Erythroblast (primary cell): ENCODE data around the gene MATCAP1.

ENCODE experiments used
- DNase-seq, 2 experiments: peaks; one replicate each; lab custom pipeline; 2025; lab: John Stamatoyannopoulos, UW
- GATA1 ChIP-seq: IDR thresholded peaks from 2 replicates; pipeline ENCODE4 v1.6.1; 2011; ENCODE audit warnings: low read depth, mild to moderate bottlenecking, control low read depth, low read length, moderate library complexity
- POLR2A ChIP-seq: IDR thresholded peaks from 2 replicates; pipeline ENCODE4 v1.6.1; 2011; ENCODE audit warnings: mild to moderate bottlenecking, low read length

Gene MATCAP1

GRCh38 chr16:67166110-67166547 is 17.6 kb downstream of the MATCAP1 start:
- DNase-seq = no peak
- TF ChIP-seq GATA1 (no peak), POLR2A (no peak)

GRCh38 chr16:67165121-67166078 is 18.4 kb downstream of the MATCAP1 start:
- TF ChIP-seq POLR2A = no peak
- TF ChIP-seq GATA1 = no peak
- peak in 1 of 2 experiments; percentile 21 for DNase-seq

- no peak for TF ChIP-seq GATA1
- no peak for TF ChIP-seq POLR2A
- peak; percentile 48 to 57 for DNase-seq
Observed at GRCh38 chr16:67164599-67165061, 19.1 kb downstream of the MATCAP1 start, which contains the start of gene HSF4. Gene HSF4, plus strand, starts transcription at chr16:67164745. Its CDS starts 67 bp downstream, at chr16:67164812.

GRCh38 chr16:67163999-67164558 is 19.7 kb downstream of the MATCAP1 start:
- DNase-seq = no peak
- no peak for TF ChIP-seq POLR2A
- TF ChIP-seq GATA1 = no peak

- peak; percentile 41 to 61 for DNase-seq
- TF ChIP-seq GATA1 (no peak), POLR2A (no peak)
Observed at GRCh38 chr16:67163164-67163998, 20.4 kb downstream of the MATCAP1 start.

- DNase-seq = no peak
Observed at GRCh38 chr16:67162506-67163163, 21.1 kb downstream of the MATCAP1 start.

GRCh38 chr16:67161595-67162058 is 22.1 kb downstream of the MATCAP1 start:
- TF ChIP-seq POLR2A = no peak
- TF ChIP-seq GATA1 = no peak
- DNase-seq = no peak

More at GRCh38 chr16:67162506-67163163, 21.1 kb downstream of the MATCAP1 start:
- no peak for TF ChIP-seq GATA1
- TF ChIP-seq POLR2A = no peak

- no peak for TF ChIP-seq GATA1
- no peak for TF ChIP-seq POLR2A
- DNase-seq = peak; percentile 42 to 55
Observed at GRCh38 chr16:67158637-67159600, 24.8 kb downstream of the MATCAP1 start.

GRCh38 chr16:67157892-67158635 is 25.7 kb downstream of the MATCAP1 start:
- TF ChIP-seq GATA1 (no peak), POLR2A (no peak)
- DNase-seq = no peak

GRCh38 chr16:67157106-67157748 is 26.5 kb downstream of the MATCAP1 start:
- DNase-seq = no peak
- TF ChIP-seq POLR2A (no peak), GATA1 (no peak)

- DNase-seq = no peak
- TF ChIP-seq GATA1 (no peak), POLR2A (no peak)
Observed at GRCh38 chr16:67156143-67156844, 27.5 kb downstream of the MATCAP1 start.
